Stimulated activated naive CD4-positive, alpha-beta T cell (primary cell): ENCODE measurements around the gene OBP2A.

Source experiments
- DNase-seq, 6 experiments: peaks; one replicate each; lab custom pipeline; 2025; lab: John Stamatoyannopoulos, UW

OBP2A gene

GRCh38 chr9:135552021-135552697 lies 6.2 kb downstream of the OBP2A start:
- no peak for DNase-seq

GRCh38 chr9:135552698-135553171 lies 6.8 kb downstream of the OBP2A start:
- DNase-seq: no peak

GRCh38 chr9:135554718-135555117 lies 8.8 kb downstream of the OBP2A start:
- DNase-seq: no peak

- no peak for DNase-seq
Observed at GRCh38 chr9:135555203-135555602, 9.3 kb downstream of the OBP2A start.

GRCh38 chr9:135555910-135556309 lies 10.0 kb downstream of the OBP2A start:
- DNase-seq: no peak

GRCh38 chr9:135559606-135560005 lies 13.7 kb downstream of the OBP2A start:
- no peak for DNase-seq

- no peak for DNase-seq
Observed at GRCh38 chr9:135561391-135562234, 15.7 kb downstream of the OBP2A start, which contains the start of gene PAEP. Gene PAEP (plus strand): TSS chr9:135561756.

GRCh38 chr9:135562235-135562745 lies 16.4 kb downstream of the OBP2A start:
- DNase-seq: no peak

GRCh38 chr9:135563039-135563476 lies 17.1 kb downstream of the OBP2A start:
- DNase-seq: no peak

- no peak for DNase-seq
Observed at GRCh38 chr9:135563858-135564257, 17.9 kb downstream of the OBP2A start.

GRCh38 chr9:135565141-135565628 lies 19.3 kb downstream of the OBP2A start:
- no peak for DNase-seq

- no peak for DNase-seq
Observed at GRCh38 chr9:135565636-135566035, 19.7 kb downstream of the OBP2A start.

- no peak for DNase-seq
Observed at GRCh38 chr9:135566552-135566951, 20.6 kb downstream of the OBP2A start.

- no peak for DNase-seq
Observed at GRCh38 chr9:135567311-135567710, 21.4 kb downstream of the OBP2A start.

- DNase-seq: no peak
Observed at GRCh38 chr9:135568026-135568425, 22.1 kb downstream of the OBP2A start.

- no peak for DNase-seq
Observed at GRCh38 chr9:135570456-135570855, 24.5 kb downstream of the OBP2A start.

- DNase-seq: no peak
Observed at GRCh38 chr9:135572233-135572632, 26.3 kb downstream of the OBP2A start.

- no peak for DNase-seq
Observed at GRCh38 chr9:135573124-135573523, 27.2 kb downstream of the OBP2A start.

- DNase-seq: no peak
Observed at GRCh38 chr9:135574331-135574730, 28.4 kb downstream of the OBP2A start.

GRCh38 chr9:135574943-135575342 lies 29.0 kb downstream of the OBP2A start:
- DNase-seq: no peak

- DNase-seq: no peak
Observed at GRCh38 chr9:135575995-135576631, 30.2 kb downstream of the OBP2A start.

- DNase-seq: no peak
Observed at GRCh38 chr9:135577256-135577655, 31.3 kb downstream of the OBP2A start.
